Chondrocyte (in vitro differentiated cells): ENCODE measurements around the gene PBX1. TPM values are rescaled to one million over a fixed set of nuclear protein-coding genes. Genes with fewer than 3 reads are reported as not detected.

ENCODE experiments used
- DNase-seq: peaks from one replicate; pipeline ENCODE4 v3.0.0; 2021; ENCODE audit warnings: mixed read lengths, low spot score
- H3K27ac Mint-ChIP-seq: one replicate; pipeline ENCODE4 v1.8.0; 2021; ENCODE audit warnings: mild to moderate bottlenecking, moderate library complexity, mixed read lengths; ENCODE audit not compliant: unreplicated experiment
- H3K27me3 Mint-ChIP-seq: 2 replicates; pipeline ENCODE4 v1.8.0; 2021; ENCODE audit warnings: low read depth, mixed read lengths
- H3K36me3 Mint-ChIP-seq: 2 replicates; pipeline ENCODE4 v1.8.0; 2021; ENCODE audit warnings: low read depth, mixed read lengths
- H3K4me1 Mint-ChIP-seq: 2 replicates; pipeline ENCODE4 v1.8.0; 2021; ENCODE audit warnings: low read depth, mild to moderate bottlenecking, mixed read lengths
- H3K4me3 Mint-ChIP-seq: one replicate; pipeline ENCODE4 v1.8.0; 2021; ENCODE audit warnings: mild to moderate bottlenecking, moderate library complexity, mixed read lengths; ENCODE audit not compliant: unreplicated experiment
- H3K9me3 Mint-ChIP-seq: 2 replicates; pipeline ENCODE4 v1.8.0; 2021; ENCODE audit warnings: low read depth, mixed read lengths
- total RNA-seq: library from RNA; stranded (reverse); gene quantifications from 3 replicates; pipeline ENCODE4 v1.2.1, GENCODE V29; 2021
- TF ChIP-seq, protein P1 (sequence below): fragments of 200-600 bp; sonication (generic); IDR thresholded peaks from 2 replicates; pipeline ENCODE4 v1.5.0; 2021; ENCODE audit warnings: antibody characterized with exemption, mild to moderate bottlenecking, moderate library complexity

PBX1 gene
- total RNA-seq, 1 donor from 2014 or later, result 23.0 TPM

DNA sequence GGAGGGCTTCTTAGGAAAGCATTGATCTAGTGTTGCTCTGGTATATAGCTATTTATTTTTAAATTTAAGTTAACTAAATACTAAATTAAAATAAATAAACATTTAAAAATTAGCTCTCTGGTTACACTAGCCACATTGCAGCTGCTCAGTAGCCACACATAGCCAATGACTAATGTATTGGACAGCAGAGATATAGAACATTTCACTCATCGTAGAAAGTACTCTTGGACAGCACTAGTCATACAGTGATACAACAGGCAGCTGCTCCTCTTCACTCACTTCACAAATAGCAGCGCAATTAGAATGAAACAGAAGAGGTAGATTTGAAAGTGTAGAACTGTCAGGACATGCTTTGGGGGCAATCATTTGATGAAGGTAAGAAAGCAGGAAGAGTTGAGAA is 245.4 kb downstream of the PBX1 start:
- no peaks in the 10 kb centered on the region for H3K9me3 Mint-ChIP-seq
- TF ChIP-seq, protein P1, sequence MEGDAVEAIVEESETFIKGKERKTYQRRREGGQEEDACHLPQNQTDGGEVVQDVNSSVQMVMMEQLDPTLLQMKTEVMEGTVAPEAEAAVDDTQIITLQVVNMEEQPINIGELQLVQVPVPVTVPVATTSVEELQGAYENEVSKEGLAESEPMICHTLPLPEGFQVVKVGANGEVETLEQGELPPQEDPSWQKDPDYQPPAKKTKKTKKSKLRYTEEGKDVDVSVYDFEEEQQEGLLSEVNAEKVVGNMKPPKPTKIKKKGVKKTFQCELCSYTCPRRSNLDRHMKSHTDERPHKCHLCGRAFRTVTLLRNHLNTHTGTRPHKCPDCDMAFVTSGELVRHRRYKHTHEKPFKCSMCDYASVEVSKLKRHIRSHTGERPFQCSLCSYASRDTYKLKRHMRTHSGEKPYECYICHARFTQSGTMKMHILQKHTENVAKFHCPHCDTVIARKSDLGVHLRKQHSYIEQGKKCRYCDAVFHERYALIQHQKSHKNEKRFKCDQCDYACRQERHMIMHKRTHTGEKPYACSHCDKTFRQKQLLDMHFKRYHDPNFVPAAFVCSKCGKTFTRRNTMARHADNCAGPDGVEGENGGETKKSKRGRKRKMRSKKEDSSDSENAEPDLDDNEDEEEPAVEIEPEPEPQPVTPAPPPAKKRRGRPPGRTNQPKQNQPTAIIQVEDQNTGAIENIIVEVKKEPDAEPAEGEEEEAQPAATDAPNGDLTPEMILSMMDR, result no peak
- no peak for DNase-seq
- no peaks in the 10 kb centered on the region for H3K27me3 Mint-ChIP-seq
- no peak overlapping the region for H3K27ac Mint-ChIP-seq
- no peak overlapping the region for H3K4me3 Mint-ChIP-seq
- peaks cover 34% of the 10 kb centered on the region for H3K4me1 Mint-ChIP-seq
- H3K36me3 Mint-ChIP-seq, result peaks cover 6% of the 10 kb centered on the region

DNA sequence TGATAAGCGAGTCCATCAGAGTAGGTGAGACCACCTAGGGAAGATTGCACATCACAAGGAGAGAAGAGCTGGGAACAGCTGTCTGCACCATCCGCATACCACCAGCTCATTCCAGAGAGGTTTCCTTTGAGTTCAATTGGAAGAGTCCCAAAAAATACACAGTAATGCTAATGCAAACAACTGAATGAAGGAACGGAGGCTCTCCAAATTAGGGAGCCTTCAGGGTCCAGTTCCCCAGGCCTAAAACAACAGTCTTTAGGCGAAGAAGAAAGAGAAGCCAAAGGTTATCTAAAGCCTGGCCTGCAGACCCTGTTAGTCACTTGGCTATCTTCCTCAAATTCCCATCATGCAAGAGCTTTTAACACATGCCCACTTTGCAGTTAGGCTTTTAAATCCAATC is 246.4 kb downstream of the PBX1 start:
- no peak for DNase-seq
- peaks cover 10% of the 10 kb centered on the region for H3K36me3 Mint-ChIP-seq

DNA sequence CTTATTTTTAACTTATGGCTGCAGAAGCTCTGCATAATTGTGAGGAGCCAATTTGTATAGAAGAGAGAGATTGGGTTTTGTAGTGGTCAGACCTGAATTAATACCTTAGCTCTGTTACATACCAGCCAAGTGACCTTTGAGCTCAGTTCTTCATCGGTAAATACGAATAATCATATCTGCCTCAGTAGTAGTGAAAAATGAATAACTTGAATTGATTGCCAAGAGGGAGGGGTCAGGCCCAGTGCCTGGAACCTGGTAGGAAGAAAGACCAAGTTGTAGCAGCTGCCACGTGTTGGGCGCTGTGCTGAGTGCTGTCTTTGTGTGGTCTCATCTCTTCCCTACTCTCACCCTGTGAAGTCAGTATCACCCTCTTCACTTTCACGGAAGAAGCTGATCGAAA is 247.5 kb downstream of the PBX1 start:
- Mint-ChIP-seq H3K9me3 (no peaks in the 10 kb centered on the region), H3K36me3 (peaks cover 11% of the 10 kb centered on the region), H3K4me1 (peaks cover 32% of the 10 kb centered on the region), H3K27me3 (no peaks in the 10 kb centered on the region), H3K27ac (no peak overlapping the region), H3K4me3 (no peak overlapping the region)
- DNase-seq, result no peak
- TF ChIP-seq, protein P1, result no peak

More for the DNA sequence above, 246.4 kb downstream of the PBX1 start:
- Mint-ChIP-seq H3K9me3 (no peaks in the 10 kb centered on the region), H3K4me3 (no peak overlapping the region), H3K27me3 (no peaks in the 10 kb centered on the region), H3K27ac (no peak overlapping the region), H3K4me1 (peaks cover 34% of the 10 kb centered on the region)
- TF ChIP-seq, protein P1, result no peak

DNA sequence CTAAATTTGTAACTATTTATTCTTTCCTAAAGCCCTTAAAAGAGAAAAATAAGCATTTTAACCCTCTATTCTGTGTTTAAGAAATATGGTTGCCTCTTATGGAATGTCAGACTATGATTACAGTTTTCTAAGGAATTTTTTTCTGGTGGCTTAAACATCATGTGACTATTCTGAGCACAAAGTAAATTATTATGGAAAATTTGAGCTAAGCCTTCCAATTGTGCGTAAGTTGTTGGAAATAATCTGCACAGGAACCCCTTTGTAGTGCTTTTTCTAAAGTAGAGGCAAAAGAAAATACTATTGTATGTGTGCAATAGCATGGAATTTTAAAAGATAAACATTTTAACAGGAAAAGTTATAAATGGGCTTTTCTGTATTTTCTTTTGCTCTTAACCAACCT is 254.8 kb downstream of the PBX1 start:
- H3K4me1 Mint-ChIP-seq, result peaks cover 9% of the 10 kb centered on the region
- no peak overlapping the region for H3K27ac Mint-ChIP-seq
- no peak overlapping the region for H3K4me3 Mint-ChIP-seq
- no peaks in the 10 kb centered on the region for H3K27me3 Mint-ChIP-seq
- H3K9me3 Mint-ChIP-seq, result no peaks in the 10 kb centered on the region
- no peak for DNase-seq
- TF ChIP-seq, protein P1, result no peak
- H3K36me3 Mint-ChIP-seq, result peaks cover 13% of the 10 kb centered on the region

DNA sequence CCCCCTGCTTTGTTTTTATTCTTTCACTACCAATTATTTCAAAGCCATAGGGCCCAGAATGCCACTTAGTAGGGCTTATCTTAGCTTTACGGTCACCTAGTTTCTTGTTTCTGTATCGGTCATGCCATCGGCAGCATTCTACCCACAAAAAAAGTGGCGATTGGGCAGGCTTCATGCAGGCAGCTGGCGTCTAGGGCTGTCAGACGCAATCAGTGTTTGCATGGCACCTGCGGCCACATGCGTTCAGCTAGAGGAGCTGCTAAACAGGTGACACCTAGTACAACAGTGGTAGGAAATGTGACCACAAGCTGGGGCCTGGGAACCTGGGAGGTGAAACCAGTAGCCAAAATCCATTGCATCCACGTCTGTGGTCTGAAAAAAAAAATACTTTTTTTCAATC is 262.7 kb downstream of the PBX1 start:
- Mint-ChIP-seq H3K9me3 (no peaks in the 10 kb centered on the region), H3K4me3 (no peak overlapping the region), H3K4me1 (peaks cover 18% of the 10 kb centered on the region), H3K27me3 (no peaks in the 10 kb centered on the region), H3K36me3 (peaks cover 10% of the 10 kb centered on the region), H3K27ac (no peak overlapping the region)
- DNase-seq, result no peak
- TF ChIP-seq, protein P1, result no peak
